Muscle of leg (tissue), 11 donors: Measurements from ENCODE around the gene ADH6. TPM values are rescaled to one million over a fixed set of nuclear protein-coding genes. Genes with fewer than 3 reads are reported as not detected.

Experiments used
- DNase-seq: peaks from one replicate; pipeline ENCODE4 v3.0.0; 2013
- H3K27ac ChIP-seq: one replicate; pipeline ENCODE4 v1.5.1; 2013; ENCODE audit warnings: mild to moderate bottlenecking, low read length, control low read depth
- H3K27me3 ChIP-seq: one replicate; pipeline ENCODE4 v1.6.1; 2013; ENCODE audit warnings: low read length; ENCODE audit not compliant: control insufficient read depth, insufficient read depth
- H3K36me3 ChIP-seq: one replicate; pipeline ENCODE4 v1.6.1; 2013; ENCODE audit warnings: low read length; ENCODE audit not compliant: control insufficient read depth, insufficient read depth
- H3K4me1 ChIP-seq: one replicate; pipeline ENCODE4 v1.6.1; 2013; ENCODE audit warnings: low read length; ENCODE audit not compliant: control insufficient read depth, insufficient read depth
- H3K4me3 ChIP-seq: one replicate; pipeline ENCODE4 v1.5.1; 2013; ENCODE audit warnings: low read length, control low read depth
- H3K9me3 ChIP-seq: replicated peaks from 2 replicates; pipeline ENCODE4 v1.6.1; 2013; ENCODE audit warnings: low read depth, low read length; ENCODE audit not compliant: control insufficient read depth
- WGBS: methylation state at CpG from one replicate; pipeline ENCODE4 v1.1.5; 2013; ENCODE audit warnings: missing lambda C conversion rate; ENCODE audit not compliant: insufficient coverage; 5-methylcytosine and 5-hydroxymethylcytosine counted together
- polyA plus RNA-seq, 8 donors: library from polyadenylated mRNA; unstranded; fragments of 120-200 nt; gene quantifications; one replicate each; pipeline versions ENCODE4 v1.2.1 to v1.2.3, GENCODE V29; 2013; ENCODE audit warnings: inconsistent platforms in 1 of 8, low replicate concordance in 1 of 8; ENCODE audit not compliant: insufficient read length in 8 of 8, insufficient read depth in 1 of 8
- total RNA-seq: library from RNA; stranded (reverse); fragments of 120-200 nt; gene quantifications from one replicate; pipeline ENCODE4 v1.2.4, GENCODE V29; 2013

ADH6 gene
- total and polyA plus RNA-seq, 9 donors: 0.81 to 1.6 (median 1.0) TPM; not detected in 1

GRCh38 chr4:99219479-99219878 lies 433 bp upstream of the ADH6 start:
- Histone ChIP-seq H3K36me3 (no peaks in the 10 kb centered on the region), H3K4me3 (no peak overlapping the region), H3K9me3 (no peaks in the 10 kb centered on the region), H3K27me3 (no peaks in the 10 kb centered on the region), H3K4me1 (no peaks in the 10 kb centered on the region), H3K27ac (no peak overlapping the region)
- whole genome bisulfite sequencing: no CpG with 5 or more reads among the region's 1 CpG
- no peak for DNase-seq

- Histone ChIP-seq H3K4me3 (no peak overlapping the region), H3K4me1 (no peaks in the 10 kb centered on the region), H3K27ac (peak overlapping the region; percentile 54), H3K9me3 (no peaks in the 10 kb centered on the region), H3K27me3 (no peaks in the 10 kb centered on the region), H3K36me3 (no peaks in the 10 kb centered on the region)
- peak; percentile 86 for DNase-seq
- no CpG with 5 or more reads among the region's 3 CpGs for WGBS
Observed at GRCh38 chr4:99215521-99215920, 3.5 kb downstream of the ADH6 start.

- H3K27ac ChIP-seq: no peak overlapping the region
- no peak for DNase-seq
- no peaks in the 10 kb centered on the region for H3K36me3 ChIP-seq
- no peaks in the 10 kb centered on the region for H3K27me3 ChIP-seq
- no peak overlapping the region for H3K4me3 ChIP-seq
- no peaks in the 10 kb centered on the region for H3K4me1 ChIP-seq
- H3K9me3 ChIP-seq: no peaks in the 10 kb centered on the region
Observed at GRCh38 chr4:99210789-99211188, 8.3 kb downstream of the ADH6 start.

- WGBS: no CpG with 5 or more reads among the region's 1 CpG
- H3K4me3 ChIP-seq: no peak overlapping the region
- no peak overlapping the region for H3K27ac ChIP-seq
- H3K27me3 ChIP-seq: no peaks in the 10 kb centered on the region
- DNase-seq: no peak
- no peaks in the 10 kb centered on the region for H3K9me3 ChIP-seq
- no peaks in the 10 kb centered on the region for H3K36me3 ChIP-seq
- H3K4me1 ChIP-seq: no peaks in the 10 kb centered on the region
Observed at GRCh38 chr4:99209671-99210070, 9.4 kb downstream of the ADH6 start.

- no peak overlapping the region for H3K27ac ChIP-seq
- H3K4me1 ChIP-seq: no peaks in the 10 kb centered on the region
- H3K36me3 ChIP-seq: no peaks in the 10 kb centered on the region
- WGBS: 100% methylated on average over 1 of the region's 2 CpGs
- no peaks in the 10 kb centered on the region for H3K27me3 ChIP-seq
- H3K9me3 ChIP-seq: no peaks in the 10 kb centered on the region
- no peak for DNase-seq
- no peak overlapping the region for H3K4me3 ChIP-seq
Observed at GRCh38 chr4:99208719-99209075, 10.3 kb downstream of the ADH6 start.

GRCh38 chr4:99207911-99208718 lies 10.9 kb downstream of the ADH6 start:
- Histone ChIP-seq H3K27ac (no peak overlapping the region), H3K4me3 (no peak overlapping the region), H3K36me3 (no peaks in the 10 kb centered on the region), H3K27me3 (no peaks in the 10 kb centered on the region), H3K4me1 (no peaks in the 10 kb centered on the region), H3K9me3 (no peaks in the 10 kb centered on the region)
- DNase-seq: peak; percentile 78
- 46% methylated on average over 3 of the region's 10 CpGs for WGBS

- Histone ChIP-seq H3K27me3 (no peaks in the 10 kb centered on the region), H3K9me3 (no peaks in the 10 kb centered on the region), H3K4me3 (no peak overlapping the region), H3K4me1 (peaks cover 6% of the 10 kb centered on the region), H3K36me3 (no peaks in the 10 kb centered on the region), H3K27ac (no peak overlapping the region)
- no peak for DNase-seq
- no CpG with 5 or more reads among the region's 4 CpGs for WGBS
Observed at GRCh38 chr4:99207069-99207743, 11.8 kb downstream of the ADH6 start.

GRCh38 chr4:99205153-99205979 lies 13.7 kb downstream of the ADH6 start:
- H3K27me3 ChIP-seq: no peaks in the 10 kb centered on the region
- peak overlapping the region; percentile 48 for H3K27ac ChIP-seq

GRCh38 chr4:99202536-99202935 lies 16.5 kb downstream of the ADH6 start:
- no peaks in the 10 kb centered on the region for H3K27me3 ChIP-seq
- H3K27ac ChIP-seq: peak overlapping the region; percentile 50
- no peak overlapping the region for H3K4me3 ChIP-seq
- DNase-seq: peak; percentile 74
- H3K36me3 ChIP-seq: no peaks in the 10 kb centered on the region
- peaks cover 6% of the 10 kb centered on the region for H3K4me1 ChIP-seq
- H3K9me3 ChIP-seq: no peaks in the 10 kb centered on the region
- no CpG with 5 or more reads among the region's 5 CpGs for WGBS

More at GRCh38 chr4:99205153-99205979, 13.7 kb downstream of the ADH6 start:
- Histone ChIP-seq H3K4me1 (peaks cover 6% of the 10 kb centered on the region), H3K4me3 (no peak overlapping the region), H3K9me3 (no peaks in the 10 kb centered on the region), H3K36me3 (no peaks in the 10 kb centered on the region)
- 50% methylated on average over 1 of the region's 5 CpGs for WGBS
- peak; percentile 97 for DNase-seq

- H3K4me1 ChIP-seq: peaks cover 6% of the 10 kb centered on the region
- H3K27ac ChIP-seq: peak overlapping the region; percentile 50
- no peak overlapping the region for H3K4me3 ChIP-seq
- H3K36me3 ChIP-seq: no peaks in the 10 kb centered on the region
- no peaks in the 10 kb centered on the region for H3K9me3 ChIP-seq
- H3K27me3 ChIP-seq: no peaks in the 10 kb centered on the region
- DNase-seq: no peak
Observed at GRCh38 chr4:99202094-99202493, 17.0 kb downstream of the ADH6 start.
